GM18520 (cell line): ENCODE measurements around the gene KLHL26.
"Not testable (repeated sequence)": the region's sequence is repeated elsewhere in the genome, so short reads cannot be mapped to it uniquely, and the experiment has no call there.

Experiments
- ATAC-seq: cut with Tn5 transposase; IDR thresholded peaks from one replicate; pipeline ENCODE4 v1.9.1; 2021; ENCODE audit not compliant: unreplicated experiment

KLHL26 gene, protein sequence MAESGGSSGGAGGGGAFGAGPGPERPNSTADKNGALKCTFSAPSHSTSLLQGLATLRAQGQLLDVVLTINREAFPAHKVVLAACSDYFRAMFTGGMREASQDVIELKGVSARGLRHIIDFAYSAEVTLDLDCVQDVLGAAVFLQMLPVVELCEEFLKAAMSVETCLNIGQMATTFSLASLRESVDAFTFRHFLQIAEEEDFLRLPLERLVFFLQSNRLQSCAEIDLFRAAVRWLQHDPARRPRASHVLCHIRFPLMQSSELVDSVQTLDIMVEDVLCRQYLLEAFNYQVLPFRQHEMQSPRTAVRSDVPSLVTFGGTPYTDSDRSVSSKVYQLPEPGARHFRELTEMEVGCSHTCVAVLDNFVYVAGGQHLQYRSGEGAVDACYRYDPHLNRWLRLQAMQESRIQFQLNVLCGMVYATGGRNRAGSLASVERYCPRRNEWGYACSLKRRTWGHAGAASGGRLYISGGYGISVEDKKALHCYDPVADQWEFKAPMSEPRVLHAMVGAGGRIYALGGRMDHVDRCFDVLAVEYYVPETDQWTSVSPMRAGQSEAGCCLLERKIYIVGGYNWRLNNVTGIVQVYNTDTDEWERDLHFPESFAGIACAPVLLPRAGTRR

GRCh38 chr19:18636969-18637629 is at the start of gene KLHL26:
Gene KLHL26 (plus strand): TSS chr19:18637028. CDS start chr19:18637055, 27 bp downstream.
- ATAC-seq: no peak

DNA sequence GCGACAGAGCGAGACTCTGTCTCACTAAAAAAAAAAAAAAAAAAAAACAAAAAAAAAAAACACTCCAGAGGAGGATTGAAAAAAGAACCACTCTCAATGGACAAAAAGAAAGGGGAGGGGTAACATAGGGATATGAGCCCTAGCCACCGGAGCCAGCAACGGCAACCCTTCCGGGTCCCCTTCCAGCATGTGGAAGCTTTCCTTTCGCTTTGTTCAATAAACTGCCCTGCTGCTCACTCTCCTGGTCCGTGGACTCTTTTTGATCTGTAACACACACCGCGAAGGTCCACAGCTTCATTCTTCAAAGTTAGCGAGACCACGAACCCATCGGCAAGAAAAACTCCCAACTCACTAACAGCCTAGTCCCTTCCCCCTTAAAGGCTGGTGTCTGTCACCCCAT is 49.3 kb upstream of the KLHL26 start:
- ATAC-seq: no peak

DNA sequence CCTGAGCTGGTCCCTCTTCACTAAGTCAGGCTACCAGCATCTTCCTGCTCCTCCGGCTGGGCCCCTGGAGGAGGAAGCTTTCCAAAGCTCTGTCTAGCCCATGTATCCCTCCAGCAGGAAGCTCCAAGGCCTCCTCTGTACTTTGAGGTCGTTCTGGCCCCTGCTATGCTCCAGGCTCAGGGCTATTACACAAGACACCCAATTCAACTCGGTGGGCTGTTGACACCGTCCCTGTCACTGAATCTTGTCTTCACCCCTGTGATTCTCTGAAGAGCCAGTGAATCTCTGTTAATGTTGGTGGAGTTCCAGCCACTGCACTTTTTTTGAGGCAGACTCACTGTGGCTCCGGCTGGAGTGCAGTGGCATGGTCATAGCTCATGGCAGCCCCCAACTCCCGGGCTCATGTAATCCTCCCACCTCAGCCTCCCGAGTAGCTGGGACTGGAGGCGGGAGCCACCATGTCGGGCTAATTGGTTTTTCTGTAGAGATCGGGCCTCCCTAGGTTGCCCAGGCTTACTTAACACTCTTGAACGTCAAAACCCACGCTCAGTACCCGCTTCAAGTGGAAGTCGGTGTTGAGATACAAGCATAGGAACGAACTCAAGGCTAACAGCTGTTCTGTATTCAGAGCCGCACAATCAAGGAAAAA is 48.7 kb upstream of the KLHL26 start:
- ATAC-seq: no peak

DNA sequence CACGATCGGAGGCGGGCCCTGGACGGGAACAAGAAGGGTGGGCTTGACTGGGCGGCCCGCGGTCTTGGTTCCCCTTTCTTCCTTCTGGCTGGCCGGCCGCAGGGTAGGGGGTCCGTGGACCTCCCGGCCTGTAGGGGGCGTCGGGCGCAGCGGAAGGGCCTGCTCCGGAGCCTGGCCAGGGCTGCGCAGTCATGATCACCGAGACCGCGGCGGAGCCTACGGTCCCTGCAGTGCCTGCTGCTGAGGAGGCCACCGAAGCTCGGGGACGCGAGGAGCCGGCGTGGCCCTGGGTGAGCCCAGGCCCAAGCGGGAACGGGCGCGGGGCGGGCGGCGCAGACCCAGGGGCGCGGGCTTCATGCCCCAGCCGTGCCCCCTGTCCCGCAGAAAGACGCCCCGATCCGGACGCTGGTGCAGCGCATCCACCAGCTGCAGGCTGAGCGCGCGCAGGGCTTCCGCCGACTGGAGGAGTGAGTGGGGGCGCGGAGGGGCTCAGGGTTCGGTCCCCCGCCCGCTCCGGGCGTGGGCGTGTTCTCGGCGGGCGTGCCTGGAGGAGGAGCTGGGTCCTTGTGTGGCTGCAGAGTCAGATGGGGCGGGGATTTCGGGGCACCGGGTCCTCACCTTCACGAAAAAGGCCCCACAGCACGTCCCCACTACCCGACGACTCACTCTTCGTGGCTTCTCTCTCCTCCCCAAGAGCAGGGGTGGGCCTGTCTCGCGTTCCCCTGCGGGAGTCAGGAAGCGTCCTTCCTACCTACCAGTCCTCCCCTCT is 48.0 kb upstream of the KLHL26 start, which contains the start of gene REX1BD:
REX1BD (plus strand) TSS at position 188 of the 769 bp plus-strand sequence; CDS start at position 192, 4 bp downstream.
- peak; percentile 77 for ATAC-seq

- peak; percentile 15 for ATAC-seq
Measured at GRCh38 chr19:18589380-18590272, 47.2 kb upstream of the KLHL26 start.

- no peak for ATAC-seq
Measured at GRCh38 chr19:18590273-18591272, 46.3 kb upstream of the KLHL26 start.

DNA sequence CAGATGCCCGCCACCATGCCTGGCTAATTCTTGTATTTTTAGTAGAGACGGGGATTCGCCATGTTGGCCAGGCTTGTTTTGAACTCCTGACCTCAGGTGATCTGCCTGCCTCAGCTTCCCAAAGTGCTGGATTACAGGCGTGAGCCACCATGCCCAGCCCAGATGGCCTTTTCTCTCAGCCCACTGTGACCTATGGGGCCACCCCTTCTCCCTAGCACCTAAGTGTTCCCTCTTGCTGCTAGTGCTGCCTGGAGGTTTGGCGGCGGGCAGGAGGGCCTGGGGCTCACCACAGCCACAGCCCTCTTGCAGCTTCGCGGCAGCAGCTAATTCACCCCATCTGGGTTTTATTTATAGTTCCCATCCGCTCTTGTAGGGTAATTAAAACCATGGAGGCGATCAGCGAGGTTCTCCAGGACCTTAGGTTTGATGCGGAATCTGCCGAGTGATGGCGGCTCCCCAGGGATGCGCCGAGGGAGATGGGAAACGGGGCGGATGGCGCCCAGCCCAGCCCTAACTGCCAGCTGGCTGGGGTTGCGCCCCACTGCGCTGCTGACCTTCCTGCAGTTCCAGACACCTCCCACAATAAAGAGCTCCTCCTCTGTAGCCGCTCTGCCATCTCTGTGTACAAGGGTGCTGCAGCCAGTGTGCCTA is 45.0 kb upstream of the KLHL26 start:
- ATAC-seq: no peak

DNA sequence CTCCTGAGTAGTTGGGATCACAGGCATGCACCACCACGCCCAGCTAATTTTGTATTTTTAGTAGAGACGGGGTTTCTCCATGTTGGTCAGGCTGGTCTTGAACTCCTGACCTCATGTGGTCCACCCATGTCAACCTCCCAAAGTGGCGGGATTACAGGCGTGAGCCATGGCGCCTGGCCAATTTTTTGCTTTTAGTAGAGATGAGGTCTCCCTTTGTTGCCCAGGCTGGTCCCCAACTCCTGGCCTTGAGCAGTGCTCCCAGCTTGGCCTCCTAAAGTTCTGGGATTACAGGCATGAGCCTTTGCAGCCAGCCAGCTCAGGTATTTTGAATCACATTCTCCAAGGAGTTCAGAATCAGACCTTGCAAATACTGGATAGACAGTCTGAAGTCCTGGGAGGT is 44.1 kb upstream of the KLHL26 start:
- not testable (repeated sequence) for ATAC-seq

DNA sequence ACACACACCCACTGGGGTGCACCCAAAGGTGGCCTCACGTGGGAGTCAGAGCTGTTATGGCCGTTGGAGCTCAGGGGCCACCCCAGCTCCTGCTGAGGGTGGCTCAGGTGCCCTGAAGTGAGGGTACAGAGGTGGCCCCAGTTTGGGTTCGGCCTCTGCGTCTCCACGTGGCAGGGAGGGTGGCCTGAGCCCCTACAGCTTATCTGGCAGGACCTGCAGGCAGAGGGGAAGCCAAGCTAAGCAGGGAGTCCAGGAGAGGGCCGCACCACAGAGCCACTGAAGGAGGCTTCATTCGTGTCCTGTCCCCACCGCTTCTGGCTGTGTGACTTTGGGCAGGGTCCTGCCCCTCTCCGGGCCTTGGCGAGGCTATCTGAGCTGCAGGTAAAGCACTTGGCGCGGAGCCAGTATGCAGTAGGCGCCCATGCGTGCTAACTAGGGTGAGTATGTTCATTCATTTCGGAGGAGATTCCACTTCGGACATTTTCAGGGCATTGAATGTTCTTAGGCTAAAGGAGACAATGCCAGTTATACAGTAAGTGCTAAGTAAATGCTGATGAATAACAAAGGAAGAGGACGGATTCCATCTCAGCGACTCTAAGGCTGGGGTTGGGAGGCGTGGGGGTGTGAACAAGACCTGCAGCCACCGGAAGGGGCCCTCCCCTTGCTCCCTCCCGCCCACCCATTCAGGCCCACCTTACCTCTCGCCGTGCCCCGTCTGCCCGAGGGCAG is 43.3 kb upstream of the KLHL26 start:
- ATAC-seq: no peak

GRCh38 chr19:18594096-18594823 is 42.6 kb upstream of the KLHL26 start:
- ATAC-seq: no peak

GRCh38 chr19:18594824-18595373 is 41.9 kb upstream of the KLHL26 start:
- ATAC-seq: no peak

DNA sequence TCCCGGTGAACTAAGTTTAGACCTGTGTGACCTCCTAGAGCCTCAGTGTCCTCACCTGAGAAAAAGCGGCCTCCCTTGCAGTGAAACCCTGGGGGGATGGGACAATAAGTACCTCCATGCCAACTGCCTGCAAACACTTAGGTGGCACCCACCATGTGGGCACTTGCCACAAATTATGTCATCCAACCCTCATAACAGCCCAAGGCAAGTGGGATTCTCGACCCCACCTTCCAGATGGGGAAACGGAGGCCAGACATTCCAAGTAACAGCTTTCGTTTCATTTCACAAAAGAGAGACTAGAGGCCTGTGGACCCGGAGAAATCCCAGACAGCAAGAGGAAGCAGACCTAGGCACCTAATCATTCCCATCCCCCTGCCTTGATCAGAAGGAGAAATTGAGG is 41.4 kb upstream of the KLHL26 start:
- ATAC-seq: no peak

DNA sequence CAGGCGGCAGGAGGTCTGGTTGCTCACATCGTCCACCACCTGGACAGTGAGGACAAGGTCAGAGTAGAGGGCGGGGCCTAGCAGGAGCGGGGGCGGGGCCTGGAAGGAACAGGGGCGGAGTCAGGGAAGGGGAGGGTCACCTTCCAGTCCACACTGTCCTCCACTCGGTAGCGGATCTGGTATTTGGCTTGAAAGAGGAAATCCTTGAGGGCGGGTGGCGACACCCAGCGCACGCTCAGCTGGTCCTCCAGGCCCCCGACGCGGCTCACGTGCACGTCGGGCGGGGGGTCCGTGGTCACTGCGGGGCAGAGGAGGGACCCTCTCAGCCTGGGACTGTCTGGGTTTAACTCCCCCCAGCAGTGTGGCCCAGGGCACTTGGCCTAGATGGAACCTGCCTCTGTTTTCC is 40.1 kb upstream of the KLHL26 start:
- ATAC-seq: no peak

DNA sequence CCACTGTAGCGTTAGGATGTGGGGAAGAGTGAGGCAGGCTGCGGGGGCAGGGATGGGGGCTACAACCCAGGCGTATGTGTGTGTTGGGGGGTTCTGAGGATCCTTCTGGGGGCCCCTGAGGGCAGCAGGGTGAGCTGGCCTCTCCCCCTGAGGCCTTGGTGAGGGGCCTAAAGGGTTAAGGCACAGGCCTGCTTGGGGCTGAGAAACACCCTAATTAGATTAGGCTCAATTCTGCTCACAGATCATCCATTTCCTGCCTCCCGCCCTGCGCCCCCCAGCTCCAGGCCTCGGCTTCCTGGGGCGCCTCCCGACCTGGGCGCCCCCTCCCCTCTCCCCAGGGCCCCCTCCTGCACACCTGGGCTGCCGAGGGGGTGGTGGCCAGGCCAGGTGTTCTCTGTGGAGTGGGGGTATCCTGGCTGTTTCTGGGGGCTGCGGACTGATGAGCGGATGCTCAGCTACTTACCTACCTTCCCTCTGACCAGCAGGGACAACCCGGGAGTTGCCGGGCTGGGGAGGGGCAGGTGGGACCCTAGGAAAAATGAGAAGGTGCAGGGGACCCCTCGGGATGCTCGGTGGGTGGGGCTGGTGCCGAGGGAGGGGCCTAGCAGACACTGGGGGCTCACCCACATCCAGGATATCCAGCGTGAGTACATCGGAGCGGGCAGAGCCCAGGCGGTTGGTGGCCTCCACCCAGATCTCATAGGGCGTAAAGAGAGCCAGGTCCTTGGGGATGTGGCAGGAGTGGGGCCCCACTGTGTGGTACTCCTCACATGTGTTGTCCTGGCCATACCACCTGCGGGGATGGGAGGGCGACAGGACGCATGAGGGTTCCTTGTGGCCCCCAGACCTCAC is 38.8 kb upstream of the KLHL26 start:
- no peak for ATAC-seq

DNA sequence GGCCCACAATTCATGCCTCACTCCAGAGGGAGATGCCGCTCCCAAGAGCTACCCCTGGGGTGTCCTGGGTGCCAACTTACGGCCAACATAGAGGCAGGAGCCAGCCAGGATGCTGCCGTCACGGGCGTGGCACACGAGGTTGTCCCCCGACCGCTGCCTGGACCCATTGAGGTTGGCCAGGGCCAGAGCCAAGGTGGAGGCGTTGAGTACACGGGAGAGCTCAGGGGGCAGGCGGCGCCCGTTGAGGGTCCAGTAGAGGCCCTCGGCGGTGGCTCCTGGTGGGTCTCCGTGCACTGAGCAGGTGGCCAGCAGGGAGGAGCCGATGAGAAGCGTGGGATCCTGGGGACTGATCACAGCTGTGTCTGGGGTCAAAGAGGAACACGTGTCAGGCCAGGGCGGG is 37.3 kb upstream of the KLHL26 start:
- ATAC-seq: no peak
